Astrocyte of the hippocampus (primary cell): ENCODE results near the gene PLA1A.
"Not testable (repeated sequence)": the region's sequence is repeated elsewhere in the genome, so short reads cannot be mapped to it uniquely, and the experiment has no call there.

Experiments used
- DNase-seq: peaks from one replicate; pipeline ENCODE4 v3.0.0; 2011; ENCODE audit warnings: low read depth, low spot score

The PLA1A gene

DNA sequence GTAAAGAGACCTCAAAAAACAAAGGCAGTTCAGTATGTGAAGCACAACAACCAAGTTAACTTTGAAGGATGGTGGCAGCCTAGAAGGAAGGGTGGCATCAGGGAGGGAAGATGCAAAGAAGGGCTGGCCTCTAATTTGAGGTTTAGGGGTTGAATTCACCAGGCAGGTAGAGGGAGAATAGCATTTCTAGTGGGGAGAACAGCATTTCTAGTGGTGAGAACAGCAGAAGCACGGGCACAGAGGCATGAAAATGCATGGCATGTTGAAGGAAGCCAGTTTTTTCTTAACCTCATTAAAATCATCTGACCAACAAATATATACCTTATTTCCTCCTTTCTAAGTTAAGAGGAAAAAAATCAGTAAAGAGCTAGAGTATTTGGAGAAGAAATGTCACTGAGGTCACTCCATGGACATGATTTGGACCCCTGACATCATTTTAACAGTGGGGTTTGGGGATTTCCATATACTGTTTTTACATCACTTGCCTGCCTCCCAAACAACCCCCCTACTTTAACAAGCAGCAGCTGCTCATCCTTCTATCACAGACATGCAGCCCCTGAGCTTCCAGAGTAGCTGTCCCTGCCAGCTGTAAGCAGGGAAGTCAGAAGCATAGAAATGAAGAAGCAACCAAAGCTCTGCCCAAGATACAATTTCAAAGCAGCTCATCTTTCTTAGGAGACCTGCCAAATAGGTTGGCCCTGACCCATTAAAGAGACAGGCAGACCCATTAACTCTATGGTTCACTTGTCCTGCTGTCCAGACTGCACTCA lies 65.1 kb downstream of the PLA1A start:
- no peak for DNase-seq

DNA sequence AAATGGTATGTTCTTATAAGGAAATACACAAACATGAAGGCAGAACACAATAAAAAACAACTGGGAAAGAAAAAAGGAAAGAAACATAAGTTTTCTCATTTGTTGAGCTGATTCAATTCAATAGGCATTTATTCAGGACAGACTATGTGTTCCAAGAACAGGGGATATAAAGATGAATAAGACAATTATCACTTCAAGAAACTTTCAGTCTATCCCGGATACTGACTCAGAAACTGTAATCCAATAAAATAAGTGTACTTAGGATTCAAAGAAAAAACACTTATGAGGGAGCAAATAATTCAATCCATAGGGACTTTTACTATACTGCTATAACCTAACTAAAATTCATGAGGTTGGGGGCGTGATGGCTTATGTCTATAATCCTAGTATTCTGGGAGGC lies 66.2 kb downstream of the PLA1A start:
- no peak for DNase-seq

DNA sequence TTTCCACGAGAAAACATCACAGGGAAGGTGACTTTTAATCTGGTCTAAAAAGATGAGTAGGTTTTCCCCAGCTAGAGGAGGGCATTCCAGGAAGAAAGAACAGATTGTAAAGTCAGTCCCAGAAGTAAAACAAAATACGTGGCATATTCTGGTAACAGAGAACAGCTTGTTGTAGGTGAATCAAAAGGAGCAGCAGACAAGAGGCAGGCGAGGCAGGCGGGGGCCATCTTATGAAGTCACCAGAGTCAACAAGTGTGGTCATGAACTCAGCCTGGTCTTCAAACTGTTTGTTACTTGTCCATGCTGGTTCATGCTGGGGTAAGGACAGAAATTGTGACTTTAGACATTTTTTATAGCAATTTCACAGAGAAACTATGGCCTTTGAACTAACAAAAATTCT lies 66.7 kb downstream of the PLA1A start:
- DNase-seq, result no peak

DNA sequence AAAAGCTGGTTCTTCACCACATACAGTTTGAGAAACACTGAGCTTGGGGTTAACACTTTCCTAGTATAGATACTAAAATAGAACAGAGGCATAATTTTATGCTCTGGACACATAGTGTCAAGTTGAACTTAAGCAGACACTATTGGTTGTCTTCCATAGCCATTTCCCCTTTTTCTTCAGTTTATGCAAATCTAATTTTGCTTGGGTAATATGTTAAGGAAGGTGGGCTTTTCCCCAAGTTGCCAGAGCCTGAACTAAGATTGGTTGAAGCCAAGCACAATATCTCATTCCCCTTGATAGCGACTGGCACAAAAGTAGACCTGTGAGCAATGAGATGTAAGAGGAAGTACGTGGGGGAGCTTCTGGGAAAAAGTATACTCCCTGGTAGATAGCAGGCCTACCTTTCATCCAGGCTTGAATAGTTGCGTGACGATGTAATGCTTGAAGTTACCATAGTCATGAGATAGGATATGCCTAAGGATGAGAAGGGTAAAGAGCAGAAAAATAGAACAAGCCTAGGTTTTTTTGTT lies 67.2 kb downstream of the PLA1A start:
- DNase-seq, result no peak

DNA sequence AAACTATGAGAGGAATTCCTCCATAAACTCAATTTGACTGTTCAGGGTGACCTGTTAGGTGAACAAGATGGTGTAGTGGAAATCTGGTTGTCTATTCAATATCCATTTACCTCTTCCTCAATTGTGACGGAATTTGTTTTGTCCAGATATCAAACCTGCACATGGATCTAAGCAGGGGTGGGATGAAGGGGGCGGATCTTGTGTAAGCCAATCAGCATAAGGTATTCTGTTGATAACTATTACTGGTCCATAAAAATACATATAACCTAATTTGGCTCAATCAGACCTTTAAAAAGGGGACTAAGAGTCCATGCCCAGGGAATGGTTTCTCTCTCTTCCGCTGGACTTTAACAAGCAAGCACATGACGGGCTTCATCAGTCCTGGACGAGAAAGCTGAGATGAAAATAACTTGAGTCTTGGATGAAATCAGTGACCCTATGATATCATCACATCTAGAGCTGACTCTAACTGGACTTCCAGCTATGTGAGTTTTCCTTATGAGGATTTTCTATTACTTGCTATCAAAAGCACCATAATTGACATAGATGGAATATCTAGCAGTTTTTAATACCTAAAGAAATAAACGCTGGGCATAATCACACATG lies 68.4 kb downstream of the PLA1A start:
- DNase-seq, result no peak

DNA sequence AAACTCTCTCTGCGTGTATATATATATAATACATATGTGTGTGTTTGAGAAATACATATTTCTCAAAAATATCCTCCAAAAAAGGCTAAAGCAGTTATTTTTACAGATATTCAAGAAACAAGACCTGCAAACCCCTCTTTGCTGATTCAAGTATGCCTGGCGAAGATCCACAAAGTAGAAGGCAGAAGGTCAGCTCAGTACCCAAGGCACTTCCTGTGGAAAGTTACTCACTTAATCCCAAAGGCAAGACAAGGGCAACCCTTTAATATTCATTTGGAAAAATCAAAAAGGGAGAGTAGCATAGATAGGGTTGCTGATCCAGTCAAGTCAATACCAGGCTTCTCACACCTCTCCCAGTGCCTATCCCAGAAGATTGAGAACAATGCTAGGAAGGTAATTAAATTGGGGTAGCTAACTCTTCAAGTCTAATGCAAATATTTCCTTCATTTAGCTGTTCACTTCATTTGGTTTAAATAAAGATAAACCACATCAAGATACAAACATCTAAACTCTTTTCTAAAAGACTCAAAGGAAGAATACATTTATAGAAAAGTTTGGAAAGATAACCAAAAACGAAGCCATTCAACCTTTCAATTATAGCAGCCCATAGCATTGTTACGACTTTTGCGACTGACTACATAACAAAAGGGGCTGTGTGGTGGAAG lies 72.4 kb downstream of the PLA1A start:
- DNase-seq, result no peak

DNA sequence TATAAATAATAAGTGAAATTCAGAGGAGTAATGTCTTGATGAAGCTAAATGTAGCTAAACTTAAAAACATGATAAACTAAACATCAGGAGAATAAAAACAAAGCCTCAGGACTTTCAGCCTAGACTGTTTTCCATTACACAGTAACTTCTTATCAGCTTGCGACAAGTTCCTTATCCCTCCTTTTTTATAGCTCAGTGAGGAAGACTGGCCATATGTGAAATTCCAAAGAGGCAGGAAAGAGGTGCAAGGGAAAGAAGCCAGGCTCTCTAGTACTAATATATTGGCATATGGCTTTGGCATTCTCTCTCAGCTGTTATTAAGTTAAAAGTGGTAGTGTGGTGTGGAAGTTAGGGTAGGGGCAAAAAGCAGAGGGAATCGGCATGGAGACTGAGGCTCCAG lies 75.1 kb downstream of the PLA1A start:
- DNase-seq, result no peak

DNA sequence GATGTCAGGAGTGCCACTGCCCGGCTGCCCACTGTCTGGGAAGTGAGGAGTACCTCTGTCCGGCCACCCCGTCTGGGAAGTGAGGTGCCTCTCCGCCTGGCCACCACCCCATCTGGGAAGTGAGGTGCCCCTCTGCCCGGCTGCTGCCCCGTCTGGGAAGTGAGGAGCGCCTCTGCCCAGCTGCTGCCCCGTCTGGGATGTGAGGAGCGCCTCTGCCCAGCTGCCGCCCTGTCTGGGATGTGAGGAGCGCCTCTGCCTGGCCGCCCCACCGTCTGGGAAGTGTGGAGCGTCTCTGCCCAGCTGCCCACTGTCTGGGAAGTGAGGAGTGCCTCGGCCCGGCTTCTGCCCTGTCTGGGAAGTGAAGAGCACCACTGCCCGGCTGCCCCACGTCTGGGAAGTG lies 76.2 kb downstream of the PLA1A start:
- no peak for DNase-seq

DNA sequence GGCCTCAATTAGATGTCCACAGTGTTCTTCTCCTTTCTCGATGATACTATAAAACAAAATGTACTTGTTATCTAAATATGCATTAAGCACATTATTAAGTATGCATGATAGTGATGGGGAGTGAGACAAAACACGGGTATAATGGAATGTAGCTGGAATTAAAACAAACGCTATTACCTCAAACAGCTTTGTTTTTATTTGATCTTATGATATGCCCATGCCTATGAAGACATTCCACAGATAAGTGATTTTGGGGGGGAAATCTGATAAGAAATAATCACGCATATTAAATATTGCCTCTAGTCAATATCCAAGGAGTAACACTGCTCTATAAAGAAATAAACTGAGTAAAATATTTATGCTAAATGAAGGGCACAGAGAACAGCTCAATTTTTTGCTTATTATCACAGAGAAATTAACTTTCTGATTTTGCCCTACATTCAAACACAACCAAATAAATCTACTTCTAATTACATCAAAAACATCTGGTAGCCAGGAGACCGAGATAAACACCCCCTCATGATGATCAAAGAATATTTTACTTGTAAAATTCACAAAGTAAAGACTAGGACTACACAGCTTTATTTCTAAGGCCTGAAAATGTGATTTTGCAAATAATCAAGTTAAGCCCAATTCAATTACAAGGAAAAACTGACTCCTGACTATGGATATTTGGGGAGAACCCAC lies 77.6 kb downstream of the PLA1A start:
- DNase-seq, result no peak

DNA sequence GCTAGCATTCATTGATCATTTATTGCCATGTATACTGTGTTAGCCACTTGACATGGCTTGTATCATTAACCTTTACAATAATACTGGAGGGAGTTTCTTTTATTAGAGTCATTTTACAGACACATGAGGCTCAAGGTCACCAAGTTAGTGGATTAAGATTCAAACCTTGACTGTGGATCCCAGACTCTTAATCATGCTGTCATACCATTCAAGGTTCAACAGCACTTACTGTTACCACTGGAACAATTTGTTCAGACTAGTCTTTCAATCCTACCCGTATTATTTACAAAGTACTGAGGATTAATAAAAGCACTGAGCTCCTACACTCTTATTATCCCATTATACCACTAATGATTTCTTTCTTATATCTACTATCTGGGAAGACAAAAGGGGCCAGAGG lies 78.3 kb downstream of the PLA1A start:
- no peak for DNase-seq

DNA sequence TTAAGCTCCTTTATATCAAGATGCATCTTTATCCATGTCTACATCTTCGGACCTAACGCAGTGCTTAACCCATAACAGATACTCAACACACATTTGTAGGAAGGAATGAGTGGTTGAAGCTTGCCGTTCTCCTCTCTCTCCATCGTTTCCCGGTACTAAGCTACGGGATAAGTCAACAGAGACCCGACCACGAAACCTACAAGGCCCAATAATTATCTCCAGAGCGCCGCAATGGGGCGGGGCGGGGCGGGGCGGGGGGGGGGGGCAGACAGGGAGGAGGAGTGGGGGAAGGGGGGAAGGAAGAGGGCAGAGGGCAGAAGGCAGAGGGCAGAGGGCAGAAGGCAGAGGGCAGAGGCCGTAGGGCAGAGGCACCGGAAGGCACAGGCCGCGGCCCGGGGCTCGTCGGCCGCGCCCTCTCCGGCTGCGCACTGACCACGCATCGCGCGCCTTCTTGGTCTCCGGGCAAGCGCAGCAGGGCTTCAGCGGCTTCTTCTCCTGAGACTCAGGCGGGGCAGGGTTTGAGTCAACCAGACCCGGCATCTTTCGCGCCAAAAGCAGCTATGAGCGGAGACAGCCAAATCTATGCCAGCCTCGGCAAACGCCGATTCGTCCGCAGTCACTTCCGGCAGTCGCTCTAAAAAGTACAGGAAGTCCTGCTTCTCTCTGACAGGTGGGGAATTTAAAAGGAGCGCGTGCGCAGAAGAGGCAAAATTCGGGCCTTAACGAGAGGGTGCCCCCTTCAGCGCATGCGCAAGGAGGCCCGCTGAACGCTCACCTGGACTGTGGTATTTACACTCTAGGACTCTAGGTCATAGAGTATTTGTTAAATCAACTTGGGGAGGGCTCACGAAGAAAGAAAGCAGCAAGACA lies 79.3 kb downstream of the PLA1A start, which contains the start of gene COX17:
COX17 (minus strand) TSS at position 636 of the 870 bp plus-strand sequence; CDS start at position 540, 96 bp downstream.
- DNase-seq, result peak; percentile 97

DNA sequence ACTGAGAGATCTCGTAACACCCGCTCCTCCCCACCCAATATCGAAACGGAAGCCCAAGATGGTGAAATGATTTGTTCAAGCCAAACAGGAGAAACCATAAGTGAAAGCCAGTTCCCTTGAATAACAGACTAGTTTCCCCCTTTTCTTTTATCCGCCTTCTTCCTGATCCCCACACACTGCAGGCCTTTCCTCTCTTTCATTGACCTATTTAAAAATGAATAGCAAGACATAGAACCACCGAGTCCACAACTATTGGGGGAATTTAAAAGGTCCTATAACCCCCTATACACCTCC lies 79.9 kb downstream of the PLA1A start:
- no peak for DNase-seq

DNA sequence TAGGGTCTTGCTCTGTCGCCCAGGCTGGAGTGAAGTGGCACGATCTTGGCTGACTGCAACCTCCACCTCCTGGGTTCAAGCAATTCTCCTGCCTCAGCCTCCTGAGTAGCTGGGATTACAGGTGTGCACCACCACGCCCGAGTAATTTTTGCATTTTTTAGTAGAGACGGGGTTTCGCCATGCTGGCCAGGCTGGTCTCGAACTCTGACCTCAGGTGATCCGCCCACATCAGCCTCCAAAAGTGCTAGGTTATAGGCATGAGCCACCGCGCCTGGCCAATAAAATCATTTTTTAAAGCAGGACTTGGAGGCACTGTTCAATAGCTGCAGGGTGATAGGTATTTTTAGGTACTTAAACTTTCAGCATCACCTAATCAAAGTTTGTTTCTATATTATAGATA lies 80.5 kb downstream of the PLA1A start:
- DNase-seq, result not testable (repeated sequence)
